DND-41 (cell line): ENCODE data around the gene LILRB5.
"Not testable (repeated sequence)": the region's sequence is repeated elsewhere in the genome, so short reads cannot be mapped to it uniquely, and the experiment has no call there.

Experiments used
- EZH2 ChIP-seq: IDR thresholded peaks from 3 replicates; pipeline ENCODE4 v1.6.1; 2012; ENCODE audit warnings: borderline replicate concordance, low read depth, mild to moderate bottlenecking, moderate library complexity, low read length, inconsistent platforms; ENCODE audit not compliant: severe bottlenecking
- TF ChIP-seq, protein P1 (sequence below): IDR thresholded peaks from 2 replicates; pipeline ENCODE4 v1.5.1; 2012; ENCODE audit warnings: borderline replicate concordance, low read length, moderate library complexity, mild to moderate bottlenecking; ENCODE audit not compliant: poor library complexity, severe bottlenecking; ENCODE audit errors: extremely low read depth

DNA sequence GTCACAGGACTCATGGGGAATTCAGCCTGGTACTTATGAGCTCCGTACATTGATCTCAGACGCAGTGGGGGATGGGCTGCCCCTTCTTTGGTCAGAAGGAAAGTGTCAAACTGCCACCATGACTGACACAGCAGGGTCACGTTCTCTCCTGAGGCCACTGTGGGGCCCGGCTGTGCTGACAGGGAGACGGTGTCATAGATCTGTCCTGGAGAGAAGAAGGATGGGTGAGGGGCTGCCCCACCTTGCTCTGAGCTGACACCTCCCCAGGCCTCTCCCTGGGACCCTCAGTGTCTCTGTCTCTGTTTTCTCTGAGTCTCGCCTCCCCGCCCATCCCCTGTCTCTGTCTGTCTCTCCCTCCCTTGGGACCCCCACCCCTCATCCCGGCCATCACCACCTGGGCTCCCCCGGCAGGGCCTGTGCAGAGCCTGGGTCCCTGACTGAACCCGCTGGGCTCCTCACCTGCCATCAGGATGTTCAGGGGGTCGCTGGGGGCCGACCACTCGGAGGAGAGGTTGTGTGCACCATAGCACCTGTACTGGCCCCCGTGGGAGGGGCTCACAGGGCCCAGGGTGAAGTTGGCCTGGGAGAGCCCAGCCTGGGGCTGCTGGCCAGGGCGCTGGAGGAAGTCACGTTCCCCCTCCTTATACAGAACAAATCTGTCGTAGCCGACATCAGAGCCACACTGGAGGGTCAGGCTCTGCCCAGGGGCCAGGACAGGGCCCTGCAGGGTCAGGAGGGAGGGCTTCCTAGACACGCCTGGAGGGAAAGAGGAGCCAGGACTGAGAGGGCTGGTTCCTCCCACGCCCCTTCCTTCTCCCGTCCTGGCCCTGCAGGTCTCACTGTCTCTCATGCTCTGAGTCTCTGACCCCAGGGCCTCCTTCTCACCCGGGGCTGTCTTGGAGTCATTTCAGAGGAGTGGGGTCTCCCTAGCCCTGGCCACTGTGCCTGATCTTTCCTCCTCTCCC, 16.4 kb downstream of the LILRB5 start:
- TF ChIP-seq, protein P1, sequence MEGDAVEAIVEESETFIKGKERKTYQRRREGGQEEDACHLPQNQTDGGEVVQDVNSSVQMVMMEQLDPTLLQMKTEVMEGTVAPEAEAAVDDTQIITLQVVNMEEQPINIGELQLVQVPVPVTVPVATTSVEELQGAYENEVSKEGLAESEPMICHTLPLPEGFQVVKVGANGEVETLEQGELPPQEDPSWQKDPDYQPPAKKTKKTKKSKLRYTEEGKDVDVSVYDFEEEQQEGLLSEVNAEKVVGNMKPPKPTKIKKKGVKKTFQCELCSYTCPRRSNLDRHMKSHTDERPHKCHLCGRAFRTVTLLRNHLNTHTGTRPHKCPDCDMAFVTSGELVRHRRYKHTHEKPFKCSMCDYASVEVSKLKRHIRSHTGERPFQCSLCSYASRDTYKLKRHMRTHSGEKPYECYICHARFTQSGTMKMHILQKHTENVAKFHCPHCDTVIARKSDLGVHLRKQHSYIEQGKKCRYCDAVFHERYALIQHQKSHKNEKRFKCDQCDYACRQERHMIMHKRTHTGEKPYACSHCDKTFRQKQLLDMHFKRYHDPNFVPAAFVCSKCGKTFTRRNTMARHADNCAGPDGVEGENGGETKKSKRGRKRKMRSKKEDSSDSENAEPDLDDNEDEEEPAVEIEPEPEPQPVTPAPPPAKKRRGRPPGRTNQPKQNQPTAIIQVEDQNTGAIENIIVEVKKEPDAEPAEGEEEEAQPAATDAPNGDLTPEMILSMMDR = not testable (repeated sequence)
- not testable (repeated sequence) for TF ChIP-seq EZH2
